ENCODE measurements around the gene LAMTOR2.

LAMTOR2 gene

DNA sequence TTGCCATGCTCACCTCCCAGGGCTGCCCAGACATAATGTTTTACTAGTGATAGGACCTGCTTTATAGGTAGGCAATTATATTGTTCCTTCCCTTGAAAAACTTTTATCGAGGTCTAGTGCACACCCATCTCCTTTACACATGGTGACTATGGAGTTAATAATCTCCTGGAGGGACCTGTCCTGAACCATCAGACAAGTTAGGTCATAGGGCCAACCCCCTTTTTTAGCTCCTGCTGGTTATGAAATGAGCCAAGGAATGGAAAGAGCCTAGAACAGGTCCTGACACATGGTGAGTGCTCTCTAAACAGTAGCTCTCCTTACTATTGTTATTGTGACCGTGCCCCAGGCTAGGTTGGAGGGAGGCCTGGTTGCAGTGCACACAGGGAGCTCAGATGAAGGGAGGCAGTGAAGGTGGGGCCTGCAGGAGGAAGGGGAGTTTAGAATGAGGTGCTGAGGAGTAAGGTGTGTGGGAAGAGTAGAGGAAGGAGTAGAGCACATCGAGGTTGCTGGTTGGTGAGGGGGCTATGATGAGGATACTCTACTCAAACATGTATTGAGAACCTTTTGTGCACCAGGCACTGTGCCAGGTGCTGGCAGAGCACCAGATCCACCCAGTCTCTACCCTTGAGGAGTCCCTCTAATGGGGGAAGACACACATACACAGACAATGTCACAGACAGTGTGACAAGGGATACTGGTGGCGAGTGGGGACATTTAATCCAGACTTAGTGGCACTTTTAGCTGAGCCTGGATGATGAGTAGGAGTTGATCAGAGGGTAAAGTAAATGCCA is 45.8 kb downstream of the LAMTOR2 start:
- no peak for DNase-seq

DNA sequence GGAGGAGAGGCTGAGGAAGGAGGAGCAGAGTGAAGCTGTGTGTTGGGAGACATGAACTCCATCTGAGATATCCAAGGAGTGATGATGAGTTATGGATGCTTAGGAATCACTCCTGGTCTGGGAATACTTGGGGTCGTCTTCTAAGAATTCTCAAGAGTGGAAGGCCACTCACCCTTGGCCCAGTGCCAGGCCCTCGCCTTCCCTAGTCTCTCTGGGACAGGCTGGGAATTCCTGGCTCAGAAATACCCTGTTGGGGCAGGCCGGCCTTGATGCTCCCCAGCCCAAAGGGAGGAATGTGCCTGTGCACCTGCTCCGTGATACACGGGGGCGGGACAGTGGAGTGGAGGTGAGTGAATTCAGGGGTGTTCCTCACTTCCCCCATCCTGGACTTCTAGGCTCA is 47.3 kb downstream of the LAMTOR2 start:
- DNase-seq: no peak

DNA sequence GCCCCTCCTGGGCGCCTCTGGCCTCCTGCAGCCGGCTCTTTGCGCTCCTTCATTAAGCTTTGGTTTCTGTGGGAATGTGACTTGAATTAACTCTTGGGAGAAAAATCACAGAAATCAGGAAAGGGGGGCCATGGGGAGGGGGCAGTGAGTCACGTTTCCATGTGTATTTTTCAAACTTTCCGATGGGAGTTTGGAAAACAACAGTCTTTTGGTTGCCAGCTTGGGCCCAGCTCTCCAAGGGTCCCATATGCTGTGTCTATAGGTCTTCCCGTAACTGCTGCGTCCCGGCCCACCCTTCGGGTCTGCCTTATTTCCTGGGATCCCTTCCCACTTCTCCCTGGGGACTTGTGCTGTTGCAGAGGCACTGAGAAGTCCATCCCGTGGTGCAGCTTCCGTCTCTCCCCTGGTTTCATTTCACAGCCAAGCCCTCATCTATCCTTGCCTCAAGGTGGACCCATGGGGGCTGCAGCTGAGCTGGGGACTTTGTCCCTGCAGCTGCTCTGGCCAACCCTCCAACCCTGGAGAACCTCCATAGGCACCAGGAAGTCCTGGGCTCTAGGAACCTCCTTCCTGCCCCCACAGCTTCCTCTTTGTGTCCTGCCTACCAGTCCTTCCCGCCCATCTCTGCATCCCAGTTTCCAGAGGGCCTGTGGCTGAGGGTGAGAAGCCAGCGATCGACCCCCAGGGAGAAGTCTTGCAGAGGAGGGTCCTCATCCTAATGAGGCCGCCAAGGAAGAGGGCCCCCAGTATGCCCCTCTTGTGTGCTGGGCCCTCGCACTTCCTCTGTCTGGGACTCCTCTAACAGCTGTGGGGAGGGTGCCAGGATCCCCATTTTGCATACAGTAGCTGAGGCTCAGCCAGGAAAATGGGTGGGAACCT is 48.3 kb downstream of the LAMTOR2 start:
- no peak for DNase-seq

DNA sequence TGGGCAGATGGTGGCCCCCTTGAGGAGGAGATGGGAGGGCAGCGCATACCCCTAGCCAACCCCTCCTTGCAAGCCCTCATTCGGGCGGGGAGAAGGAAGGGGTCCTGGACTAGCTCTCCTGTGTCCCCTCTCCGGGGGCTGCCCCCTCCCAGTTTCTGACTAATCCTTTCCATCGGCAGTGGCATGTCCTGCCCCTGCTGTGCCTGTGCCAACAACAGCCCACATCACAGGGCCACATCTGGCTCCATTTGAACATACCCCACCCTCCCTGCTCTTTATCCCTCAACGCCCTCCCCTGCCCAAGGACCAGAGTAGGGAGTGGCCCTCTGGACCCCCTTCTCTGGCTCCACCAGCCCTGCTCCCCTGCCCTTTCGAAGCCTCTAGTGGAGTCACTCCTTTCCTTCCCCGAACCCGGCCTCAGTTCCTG is 49.0 kb downstream of the LAMTOR2 start:
- DNase-seq: no peak

DNA sequence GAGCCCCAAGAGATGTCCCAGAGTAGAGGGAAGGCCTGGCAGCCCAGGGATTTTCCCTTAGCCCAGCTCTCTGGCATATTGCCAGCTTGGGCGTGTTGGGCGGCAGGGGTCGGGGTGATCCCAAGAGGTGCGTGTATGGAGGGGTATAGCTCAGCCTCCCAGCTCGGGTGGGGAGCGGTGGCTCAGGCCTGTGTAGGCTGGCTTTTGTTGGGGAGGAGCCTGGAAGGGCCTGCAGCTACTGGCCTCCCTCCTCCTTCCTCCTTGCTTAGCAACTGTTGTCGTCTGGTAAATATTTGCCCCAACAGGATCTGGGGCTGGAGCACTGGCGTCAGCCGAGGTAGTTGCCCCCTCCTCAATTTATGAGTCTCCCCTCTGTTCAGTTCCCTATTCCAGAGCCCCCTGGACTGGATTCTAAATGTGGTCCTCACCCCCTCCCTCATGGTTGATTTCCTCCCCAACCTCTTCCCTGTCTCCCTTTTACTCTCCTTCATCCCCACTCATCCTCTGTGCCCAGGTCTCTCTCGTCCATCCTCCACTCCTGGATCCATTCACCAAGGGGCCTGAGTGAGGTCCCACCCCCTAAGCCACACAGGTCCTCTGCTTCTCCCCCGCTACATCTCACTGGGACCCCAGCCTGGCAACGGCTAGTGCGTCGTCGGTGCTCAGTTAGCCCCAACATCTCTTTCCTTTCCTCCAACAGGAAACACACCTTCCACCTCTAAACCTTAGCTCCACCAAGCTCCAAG is 49.7 kb downstream of the LAMTOR2 start:
- DNase-seq: no peak

DNA sequence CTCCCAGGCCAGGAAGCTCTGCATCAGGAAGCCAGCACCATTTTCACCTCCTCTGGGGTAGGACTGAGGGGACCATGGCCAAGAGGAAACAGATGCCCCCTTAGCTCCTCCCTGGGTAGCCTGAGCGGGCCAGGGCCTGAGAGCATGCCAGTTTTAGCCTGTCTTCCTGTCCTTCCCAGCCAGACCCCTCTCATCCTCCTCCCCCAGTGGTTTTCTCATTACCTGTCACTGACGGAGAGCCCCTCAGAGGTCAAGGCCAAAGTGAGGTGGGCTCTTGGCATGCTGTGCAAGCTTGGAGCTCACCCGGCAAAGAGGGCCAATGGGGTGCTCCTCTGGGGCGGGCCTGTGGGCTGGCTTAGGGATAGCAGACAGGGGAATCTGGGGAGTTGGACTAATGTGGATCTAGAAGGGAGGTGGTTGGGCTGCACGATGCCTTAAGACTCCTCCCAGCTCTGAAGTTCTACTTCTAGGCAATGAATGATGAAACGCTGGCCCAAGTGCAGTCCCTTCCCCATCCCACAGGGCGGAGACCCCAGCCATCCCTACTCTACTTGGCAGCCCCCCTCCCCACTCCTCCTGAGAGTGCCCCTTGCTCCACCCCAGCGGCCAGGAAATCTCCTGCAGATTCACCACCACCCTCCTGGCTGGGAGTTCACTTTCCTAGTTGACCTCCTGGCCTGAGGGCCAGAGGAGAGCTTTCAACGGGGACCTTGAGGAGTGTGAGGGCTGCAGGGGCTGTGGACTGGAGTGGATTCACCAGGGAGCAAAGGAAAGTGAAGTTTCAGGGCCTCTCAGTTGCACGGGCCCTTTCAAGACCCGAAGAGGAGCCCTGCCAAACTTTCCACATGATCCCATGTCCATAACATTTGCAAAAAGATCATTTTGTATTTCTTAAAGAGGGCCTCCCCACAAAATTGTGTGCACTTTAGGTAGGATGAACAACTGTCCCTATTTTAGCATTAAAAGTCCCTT is 50.6 kb downstream of the LAMTOR2 start:
- DNase-seq: no peak

DNA sequence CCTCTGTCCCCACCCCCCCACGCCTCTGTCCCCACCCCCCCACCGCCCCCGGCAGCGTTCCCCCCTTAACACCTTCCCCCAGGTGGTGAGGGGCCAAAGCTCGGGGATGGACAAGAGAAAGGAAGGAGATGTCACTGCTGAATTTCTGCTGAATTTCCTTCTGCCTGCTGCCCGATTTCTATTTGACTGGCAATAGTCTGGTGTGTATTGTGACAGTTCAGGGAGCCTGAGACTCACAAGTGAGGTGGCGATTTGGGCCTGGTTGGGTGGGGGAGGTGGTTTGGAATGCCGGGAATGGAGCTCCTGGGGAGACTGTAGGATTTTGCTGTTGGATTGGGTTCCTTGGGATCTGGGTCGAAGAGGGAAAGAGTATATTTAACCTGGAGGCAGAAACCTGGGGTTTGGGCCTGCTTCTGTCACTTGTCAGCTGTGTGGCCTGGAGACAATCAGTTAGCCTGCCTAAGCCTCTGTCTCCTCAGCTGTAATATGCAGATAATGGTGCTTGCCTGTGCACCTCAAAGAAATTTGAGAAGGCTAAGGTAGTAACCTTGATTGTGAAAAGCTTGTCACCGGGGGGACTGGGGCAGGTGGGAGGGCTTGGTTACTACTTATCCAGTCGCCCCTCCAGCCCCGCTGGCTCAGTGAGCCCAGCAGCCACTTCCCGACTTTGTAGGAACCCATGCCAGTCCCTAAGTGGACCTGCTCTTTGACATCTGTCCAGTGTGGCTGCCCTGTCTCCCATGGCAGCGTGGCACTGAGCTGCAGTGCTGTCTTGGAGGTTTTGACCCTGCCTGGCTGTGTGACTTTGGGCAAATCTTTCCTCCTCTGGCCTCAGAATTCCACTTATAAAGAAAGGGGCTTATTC is 52.3 kb downstream of the LAMTOR2 start:
- no peak for DNase-seq

DNA sequence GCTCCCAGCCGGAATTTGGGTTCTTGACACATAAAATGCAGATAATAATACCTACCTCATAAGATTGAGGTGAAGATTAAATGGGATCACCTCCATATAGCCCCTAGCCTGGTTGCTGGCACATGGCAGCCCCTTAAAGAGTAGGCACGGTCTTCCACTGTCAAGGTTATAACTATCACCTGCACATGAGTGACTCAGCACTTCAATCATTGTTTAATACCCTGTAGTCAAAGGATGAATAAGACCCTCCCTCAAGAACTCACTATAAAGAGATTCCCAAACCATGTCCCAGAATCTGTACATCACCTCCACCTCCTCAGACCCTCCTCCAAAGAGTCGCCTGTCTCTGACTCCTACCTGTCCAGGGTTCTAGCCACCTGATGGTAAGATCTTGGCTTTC is 53.5 kb downstream of the LAMTOR2 start:
- no peak for DNase-seq
